K562 (cell line): ENCODE measurements around the gene PTK7. TPM values are rescaled to one million over a fixed set of nuclear protein-coding genes. Genes with fewer than 3 reads are reported as not detected.
A peak's percentile ranks its signal among the peaks of the same experiment; 100 is the strongest.

Experiments used
- CTCF ChIP-seq, 3 experiments: IDR thresholded peaks in 2 of 3; conservative IDR thresholded peaks in 1 of 3; 2 replicates each; pipeline ENCODE4 v1.5.1; 2011 to 2012; ENCODE audit warnings: low read length in 3 of 3, mild to moderate bottlenecking in 3 of 3, control low read depth in 2 of 3, improper control_type of control experiment in 1 of 3, inconsistent platforms in 1 of 3, low read depth in 1 of 3, mixed read lengths in 1 of 3, moderate library complexity in 1 of 3; ENCODE audit not compliant: insufficient read depth in 2 of 3
- ELK1 ChIP-seq: sonication (generic); formaldehyde crosslinking; IDR thresholded peaks from 2 replicates; pipeline ENCODE4 v1.8.1; 2022; ENCODE audit warnings: missing genetic modification reagents
- FOXO4 ChIP-seq: fragments of 450-650 bp; formaldehyde crosslinking; IDR thresholded peaks from 2 replicates; pipeline ENCODE4 v1.4.0; 2020; ENCODE audit warnings: mild to moderate bottlenecking, moderate library complexity
- HDAC3 ChIP-seq: fragments of 450-650 bp; IDR thresholded peaks from 2 replicates; pipeline ENCODE4 v1.6.1; 2018; ENCODE audit warnings: borderline replicate concordance, mild to moderate bottlenecking, moderate library complexity; ENCODE audit not compliant: partially characterized antibody
- HSF4 ChIP-seq: fragments of 250-450 bp; sonication (Bioruptor Pico); IDR thresholded peaks from 2 replicates; pipeline ENCODE4 v2.1.2; 2022; ENCODE audit warnings: mild to moderate bottlenecking, moderate library complexity, borderline replicate concordance
- KAT2B ChIP-seq: IDR thresholded peaks from one replicate; pipeline ENCODE4 v1.6.1; 2012; ENCODE audit warnings: low read depth, mild to moderate bottlenecking, control low read depth, inconsistent platforms, low read length, moderate library complexity
- KLF1 ChIP-seq: fragments of 450-650 bp; IDR thresholded peaks from 2 replicates; pipeline ENCODE4 v1.6.1; 2016; ENCODE audit warnings: missing genetic modification characterization, missing compliant biosample characterization
- KLF13 ChIP-seq: fragments of 450-650 bp; IDR thresholded peaks from 2 replicates; pipeline ENCODE4 v1.6.1; 2016; ENCODE audit warnings: missing genetic modification characterization, low read depth, mild to moderate bottlenecking, missing compliant biosample characterization, moderate library complexity, borderline replicate concordance
- POLR3G ChIP-seq: IDR thresholded peaks from 2 replicates; pipeline ENCODE4 v1.6.1; 2011; ENCODE audit not compliant: insufficient read length, insufficient replicate concordance; ENCODE audit errors: extremely low read depth
- PTTG1 ChIP-seq: fragments of 450-650 bp; IDR thresholded peaks from 2 replicates; pipeline ENCODE4 v1.6.1; 2016; ENCODE audit warnings: low read depth, mild to moderate bottlenecking, missing genetic modification characterization, missing compliant biosample characterization
- RREB1 ChIP-seq: fragments of 250-450 bp; sonication (Bioruptor Pico); IDR thresholded peaks from 2 replicates; pipeline ENCODE4 v1.4.0; 2020
- SREBF1 ChIP-seq: fragments of 150-350 bp; IDR thresholded peaks from 2 replicates; pipeline ENCODE4 v1.6.1; 2014; ENCODE audit warnings: antibody characterized with exemption, low read depth, low read length, borderline replicate concordance
- SRSF9 ChIP-seq: fragments of 200-400 bp; formaldehyde crosslinking; IDR thresholded peaks from 2 replicates; pipeline ENCODE4 v1.6.1; 2017; ENCODE audit warnings: low read depth, low read length, borderline replicate concordance
- TAF9B ChIP-seq: fragments of 450-650 bp; IDR thresholded peaks from 2 replicates; pipeline ENCODE4 v1.6.1; 2018; ENCODE audit warnings: mild to moderate bottlenecking; ENCODE audit not compliant: partially characterized antibody
- ZBTB17 ChIP-seq: fragments of 450-650 bp; formaldehyde crosslinking; IDR thresholded peaks from 2 replicates; pipeline ENCODE4 v1.4.0; 2020; ENCODE audit warnings: mild to moderate bottlenecking
- ZC3H8 ChIP-seq: fragments of 450-650 bp; IDR thresholded peaks from 2 replicates; pipeline ENCODE4 v1.6.1; 2017
- ZSCAN29 ChIP-seq: fragments of 450-650 bp; IDR thresholded peaks from 2 replicates; pipeline ENCODE4 v1.6.1; 2017
- polyA plus RNA-seq, 8 experiments: library from polyadenylated mRNA; depleted of rRNA in 4 of 8; stranded (reverse) in 5 of 8; unstranded in 3 of 8; fragments of >200 nt; fragmentation: Nextera tagmentation in 2 of 8; fragmentation: Illumina TruSeq in 1 of 8; extraction: Ambion mirVana in 2 of 8; extraction: Trizol in 1 of 8; gene quantifications; 2 replicates each; pipeline versions ENCODE4 v1.2.1 to v1.2.3, GENCODE V29; 2011 to 2014; ENCODE audit warnings: inconsistent platforms in 1 of 8, missing spikeins in 1 of 8
- total RNA-seq, 7 experiments: library from RNA; depleted of rRNA in 6 of 7; stranded (reverse); fragments of >200 nt in 6 of 7; fragmentation: Illumina TruSeq in 2 of 7; extraction: Trizol in 2 of 7; gene quantifications; 2 replicates each; pipeline versions ENCODE4 v1.2.1 to v1.2.3, GENCODE V29; 2011 to 2021; ENCODE audit warnings: low replicate concordance in 1 of 7

Gene PTK7
- total and polyA plus RNA-seq, 9 of the 15 experiments (the other 6 are each of a cell fraction or from before 2014, with no cell fraction given): 0.20 to 6.8 (median 4.2) TPM

- TF ChIP-seq ELK1 (CRISPR knock-in tag) (no peak), CTCF (IDR thresholded peaks at IDR 0.05 in 2 of 3, conservative IDR thresholded peaks at IDR 0.05 in 1 of 3; ENCODE audit: insufficient read depth in 2 of 3, low read depth in 1 of 3, low read length in 3 of 3) (0 out of 6 replicates have a peak, but pooled peaks of 1 of the 3 experiments have one; percentile 4), HDAC3 (peak; percentile 65), FOXO4 (CRISPR knock-in tag) (peak; percentile 68), POLR3G (no peak), KLF13 (tag) (peak; percentile 97), KLF1 (peak; percentile 87), ZBTB17 (peak; percentile 92), KAT2B (no peak), SREBF1 (no peak), ZC3H8 (0 out of 2 replicates have a peak, but pooled peaks have one; percentile 54), ZSCAN29 (no peak), RREB1 (peak; percentile 92), TAF9B (peak; percentile 75), PTTG1 (tag) (no peak), SRSF9 (no peak), HSF4 (no peak; the same call in 1 of the 2 replicates)
Measured at GRCh38 chr6:43053545-43054205, 22.4 kb upstream of the PTK7 start, which contains the start of gene CUL7 (continued).
